GM19193 (cell line): ENCODE measurements around the gene CNPY1.

ENCODE experiments used
- POLR2A ChIP-seq: IDR thresholded peaks from 4 replicates; pipeline ENCODE4 v1.6.1; 2011; ENCODE audit not compliant: insufficient read depth, insufficient read length; ENCODE audit errors: extremely low read depth

The CNPY1 gene

GRCh38 chr7:155458878-155459699 is 87.3 kb downstream of the CNPY1 start:
- TF ChIP-seq POLR2A, result no peak

GRCh38 chr7:155458111-155458877 is 88.1 kb downstream of the CNPY1 start, which contains the start of gene EN2:
TSS of gene EN2 (plus strand) at chr7:155458129. CDS start at chr7:155458378, 249 bp downstream.
- no peak for TF ChIP-seq POLR2A

GRCh38 chr7:155457544-155458110 is 88.7 kb downstream of the CNPY1 start:
- TF ChIP-seq POLR2A, result no peak

- TF ChIP-seq POLR2A, result no peak
Measured at GRCh38 chr7:155456738-155457543, 89.4 kb downstream of the CNPY1 start.

GRCh38 chr7:155455776-155456737 is 90.3 kb downstream of the CNPY1 start:
- no peak for TF ChIP-seq POLR2A

GRCh38 chr7:155455132-155455693 is 91.1 kb downstream of the CNPY1 start:
- TF ChIP-seq POLR2A, result no peak

GRCh38 chr7:155454183-155455112 is 91.9 kb downstream of the CNPY1 start:
- no peak for TF ChIP-seq POLR2A

- TF ChIP-seq POLR2A, result no peak
Measured at GRCh38 chr7:155453296-155454182, 92.8 kb downstream of the CNPY1 start.

GRCh38 chr7:155452505-155453295 is 93.7 kb downstream of the CNPY1 start:
- no peak for TF ChIP-seq POLR2A

- no peak for TF ChIP-seq POLR2A
Measured at GRCh38 chr7:155451840-155452239, 94.5 kb downstream of the CNPY1 start.
